Measurements from ENCODE around the gene A4GNT. TPM values are rescaled to one million over a fixed set of nuclear protein-coding genes. Genes with fewer than 3 reads are reported as not detected.
"Not testable (repeated sequence)": the region's sequence is repeated elsewhere in the genome, so short reads cannot be mapped to it uniquely, and the experiment has no call there.

A4GNT gene
- total RNA-seq, 4 donors from 2014 or later = not detected

DNA sequence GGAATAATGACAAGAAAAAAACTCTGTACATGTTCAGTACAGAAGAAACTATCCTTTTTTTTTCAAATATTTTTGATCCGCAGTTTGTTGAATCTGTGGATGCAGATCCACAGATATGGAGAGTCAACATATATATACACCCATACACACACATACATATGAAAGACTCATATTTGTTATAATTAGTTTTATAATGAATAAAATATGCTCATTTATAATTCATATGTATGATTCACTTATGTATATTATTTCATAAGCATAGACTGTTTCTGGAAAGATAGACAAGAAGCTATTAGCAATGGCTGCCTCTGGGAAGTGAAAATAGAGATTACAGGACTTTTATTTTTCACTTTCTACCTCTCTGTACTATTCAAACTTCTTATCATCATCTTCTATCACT, 26.6 kb downstream of the A4GNT start:
- intact Hi-C loops (cut with DNase I; ENCODE audit: low total_unique reads) = no loop called here
- 100% methylated on average over 1 of the region's 1 CpG for WGBS, 2 donors (ENCODE audit: low coverage in 1 of 2)

GRCh38 chr3:138103466-138103865, 28.7 kb downstream of the A4GNT start:
- DNase-seq = no peak
- Histone ChIP-seq H3K36me3 (no peaks in the 10 kb centered on the region), H3K27ac (no peak overlapping the region), H3K4me3 (no peak overlapping the region), H3K9me3 (no peaks in the 10 kb centered on the region), H3K27me3 (no peaks in the 10 kb centered on the region), H3K4me1 (no peaks in the 10 kb centered on the region)
- intact Hi-C loops (cut with DNase I; ENCODE audit: low total_unique reads) (no loop called here), in situ Hi-C loops (cut with MboI; ENCODE audit: low pct_ligation_motif_present in 1 of 4, low pct_unique_long_range_greater_than_20kb in 1 of 4, low sequenced_read_pairs in 3 of 4) (no loop called here)
- WGBS, 2 donors (ENCODE audit: low coverage in 1 of 2) = 98% methylated on average over 19 of the region's 19 CpGs; no CpG with 5 or more reads in 1 of the 2 donors
- TF ChIP-seq, protein P1, sequence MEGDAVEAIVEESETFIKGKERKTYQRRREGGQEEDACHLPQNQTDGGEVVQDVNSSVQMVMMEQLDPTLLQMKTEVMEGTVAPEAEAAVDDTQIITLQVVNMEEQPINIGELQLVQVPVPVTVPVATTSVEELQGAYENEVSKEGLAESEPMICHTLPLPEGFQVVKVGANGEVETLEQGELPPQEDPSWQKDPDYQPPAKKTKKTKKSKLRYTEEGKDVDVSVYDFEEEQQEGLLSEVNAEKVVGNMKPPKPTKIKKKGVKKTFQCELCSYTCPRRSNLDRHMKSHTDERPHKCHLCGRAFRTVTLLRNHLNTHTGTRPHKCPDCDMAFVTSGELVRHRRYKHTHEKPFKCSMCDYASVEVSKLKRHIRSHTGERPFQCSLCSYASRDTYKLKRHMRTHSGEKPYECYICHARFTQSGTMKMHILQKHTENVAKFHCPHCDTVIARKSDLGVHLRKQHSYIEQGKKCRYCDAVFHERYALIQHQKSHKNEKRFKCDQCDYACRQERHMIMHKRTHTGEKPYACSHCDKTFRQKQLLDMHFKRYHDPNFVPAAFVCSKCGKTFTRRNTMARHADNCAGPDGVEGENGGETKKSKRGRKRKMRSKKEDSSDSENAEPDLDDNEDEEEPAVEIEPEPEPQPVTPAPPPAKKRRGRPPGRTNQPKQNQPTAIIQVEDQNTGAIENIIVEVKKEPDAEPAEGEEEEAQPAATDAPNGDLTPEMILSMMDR (IDR thresholded peaks at IDR 0.05) = no peak
- TF ChIP-seq EP300 (IDR thresholded peaks at IDR 0.05; ENCODE audit: low read depth) (no peak), POLR2AphosphoS5 (IDR thresholded peaks at IDR 0.05) (no peak), POLR2A (IDR thresholded peaks at IDR 0.05) (no peak)

More for the DNA sequence above, 26.6 kb downstream of the A4GNT start:
- no peak overlapping the region for H3K27ac ChIP-seq
- no peaks in the 10 kb centered on the region for H3K27me3 ChIP-seq
- TF ChIP-seq EP300 (IDR thresholded peaks at IDR 0.05; ENCODE audit: low read depth) (no peak), POLR2AphosphoS5 (IDR thresholded peaks at IDR 0.05) (no peak), POLR2A (IDR thresholded peaks at IDR 0.05) (no peak)
- TF ChIP-seq, protein P1 (IDR thresholded peaks at IDR 0.05) = no peak
- H3K9me3 ChIP-seq = no peaks in the 10 kb centered on the region
- H3K36me3 ChIP-seq = no peaks in the 10 kb centered on the region
- no peak overlapping the region for H3K4me3 ChIP-seq
- in situ Hi-C loops (cut with MboI; ENCODE audit: low pct_ligation_motif_present in 1 of 4, low pct_unique_long_range_greater_than_20kb in 1 of 4, low sequenced_read_pairs in 3 of 4) = no loop called here
- H3K4me1 ChIP-seq = no peaks in the 10 kb centered on the region
- no peak for DNase-seq

DNA sequence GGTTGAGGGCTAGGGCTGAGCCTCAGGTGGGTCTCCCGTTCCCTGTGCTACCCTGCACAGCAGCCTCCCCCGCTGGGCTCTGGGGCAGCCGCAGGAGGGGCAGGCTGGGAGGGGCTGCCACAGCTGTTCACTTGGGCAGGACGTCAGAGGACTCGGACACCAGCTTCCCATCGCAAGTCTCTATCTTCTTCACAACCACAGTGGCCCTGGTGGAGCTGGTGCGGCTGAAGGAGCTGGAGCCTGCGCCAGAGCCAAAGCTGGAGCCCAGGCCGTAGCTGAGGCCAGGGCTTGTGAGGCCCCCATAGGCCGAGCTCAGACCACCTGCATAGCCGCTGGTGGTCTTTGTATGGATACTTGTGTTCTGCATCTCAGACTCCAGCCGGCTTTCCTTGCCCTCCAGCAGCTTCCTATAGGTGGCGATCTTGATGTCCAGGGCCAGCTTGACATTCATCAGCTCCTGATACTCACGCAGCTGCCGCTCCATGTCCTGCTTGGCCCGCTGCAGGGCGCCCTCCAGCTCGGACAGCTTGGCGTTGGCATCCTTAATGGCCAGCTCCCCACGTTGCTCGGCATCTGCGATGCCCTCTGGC, 30.7 kb downstream of the A4GNT start:
- H3K27me3 ChIP-seq; intact Hi-C loops (cut with DNase I; ENCODE audit: low total_unique reads); H3K4me3 ChIP-seq; in situ Hi-C loops (cut with MboI; ENCODE audit: low pct_ligation_motif_present in 1 of 4, low pct_unique_long_range_greater_than_20kb in 1 of 4, low sequenced_read_pairs in 3 of 4); H3K4me1 ChIP-seq; H3K36me3 ChIP-seq; DNase-seq; H3K9me3 ChIP-seq; H3K27ac ChIP-seq: not testable (repeated sequence)
- 88 to 90% methylated on average over 2 to 22 of the region's 22 CpGs for WGBS, 2 donors (ENCODE audit: low coverage in 1 of 2)

GRCh38 chr3:138099417-138099816, 32.8 kb downstream of the A4GNT start:
- Histone ChIP-seq H3K4me1 (no peaks in the 10 kb centered on the region), H3K4me3 (no peak overlapping the region), H3K9me3 (no peaks in the 10 kb centered on the region), H3K36me3 (no peaks in the 10 kb centered on the region), H3K27ac (no peak overlapping the region), H3K27me3 (no peaks in the 10 kb centered on the region)
- TF ChIP-seq, protein P1 (IDR thresholded peaks at IDR 0.05) = no peak
- TF ChIP-seq POLR2A (IDR thresholded peaks at IDR 0.05) (no peak), POLR2AphosphoS5 (IDR thresholded peaks at IDR 0.05) (no peak), EP300 (IDR thresholded peaks at IDR 0.05; ENCODE audit: low read depth) (no peak)
- intact Hi-C loops (cut with DNase I; ENCODE audit: low total_unique reads) (no loop called here), in situ Hi-C loops (cut with MboI; ENCODE audit: low pct_ligation_motif_present in 1 of 4, low pct_unique_long_range_greater_than_20kb in 1 of 4, low sequenced_read_pairs in 3 of 4) (no loop called here)
- no peak for DNase-seq
